GM08714 (cell line): Measurements from ENCODE around the gene CLBA1.
"Not testable (repeated sequence)": the region's sequence is repeated elsewhere in the genome, so short reads cannot be mapped to it uniquely, and the experiment has no call there.

Experiments used
- H3K4me3 ChIP-seq: fragments of 200-500 bp; sonication (Bioruptor generic); 2 replicates; pipeline ENCODE4 v1.5.1; 2014; ENCODE audit warnings: mild to moderate bottlenecking, low read length, inconsistent platforms
- ZNF274 ChIP-seq: IDR thresholded peaks from 2 replicates; pipeline ENCODE4 v1.6.1; 2012; ENCODE audit warnings: mild to moderate bottlenecking, low read depth, low read length

Gene CLBA1

GRCh38 chr14:105028251-105028927, 42.8 kb downstream of the CLBA1 start:
- TF ChIP-seq ZNF274: no peak
- H3K4me3 ChIP-seq: no peak overlapping the region

GRCh38 chr14:105029402-105029801, 43.8 kb downstream of the CLBA1 start:
- TF ChIP-seq ZNF274: no peak
- no peak overlapping the region for H3K4me3 ChIP-seq

- no peak for TF ChIP-seq ZNF274
- no peak overlapping the region for H3K4me3 ChIP-seq
Observed at GRCh38 chr14:105030194-105030593, 44.6 kb downstream of the CLBA1 start.

GRCh38 chr14:105030836-105031396, 45.3 kb downstream of the CLBA1 start:
- no peak for TF ChIP-seq ZNF274
- H3K4me3 ChIP-seq: no peak overlapping the region

GRCh38 chr14:105032451-105032901, 46.9 kb downstream of the CLBA1 start:
- not testable (repeated sequence) for H3K4me3 ChIP-seq

GRCh38 chr14:105033412-105033900, 47.9 kb downstream of the CLBA1 start:
- H3K4me3 ChIP-seq: not testable (repeated sequence)

- H3K4me3 ChIP-seq: no peak overlapping the region
- TF ChIP-seq ZNF274: no peak
Observed at GRCh38 chr14:105034315-105035039, 48.9 kb downstream of the CLBA1 start.

GRCh38 chr14:105035616-105036015, 50.0 kb downstream of the CLBA1 start:
- H3K4me3 ChIP-seq: not testable (repeated sequence)

- H3K4me3 ChIP-seq: no peak overlapping the region
- TF ChIP-seq ZNF274: no peak
Observed at GRCh38 chr14:105039458-105040205, 54.0 kb downstream of the CLBA1 start.

GRCh38 chr14:105041841-105042765, 56.5 kb downstream of the CLBA1 start:
- H3K4me3 ChIP-seq: no peak overlapping the region
- TF ChIP-seq ZNF274: no peak

- H3K4me3 ChIP-seq: no peak overlapping the region
- TF ChIP-seq ZNF274: no peak
Observed at GRCh38 chr14:105042813-105043212, 57.2 kb downstream of the CLBA1 start.

- no peak for TF ChIP-seq ZNF274
- no peak overlapping the region for H3K4me3 ChIP-seq
Observed at GRCh38 chr14:105043641-105044040, 58.1 kb downstream of the CLBA1 start.
